HG03558 (cell line): ENCODE results near the gene TEX38.
"Not testable (repeated sequence)": the region's sequence is repeated elsewhere in the genome, so short reads cannot be mapped to it uniquely, and the experiment has no call there.

ENCODE experiments used
- ATAC-seq: cut with Tn5 transposase; IDR thresholded peaks from one replicate; pipeline ENCODE4 v1.9.1; 2021; ENCODE audit warnings: moderate number of reproducible peaks; ENCODE audit not compliant: unreplicated experiment; ENCODE audit errors: extremely low read depth

The TEX38 gene

GRCh38 chr1:46654012-46654411 lies 17.6 kb upstream of the TEX38 start:
- ATAC-seq, result no peak

GRCh38 chr1:46654698-46655097 lies 17.0 kb upstream of the TEX38 start:
- ATAC-seq, result not testable (repeated sequence)

GRCh38 chr1:46655848-46656247 lies 15.8 kb upstream of the TEX38 start:
- no peak for ATAC-seq

GRCh38 chr1:46656643-46657042 lies 15.0 kb upstream of the TEX38 start:
- ATAC-seq, result no peak

- no peak for ATAC-seq
Measured at GRCh38 chr1:46657775-46658174, 13.9 kb upstream of the TEX38 start.

- no peak for ATAC-seq
Measured at GRCh38 chr1:46659307-46659870, 12.3 kb upstream of the TEX38 start.

- peak; percentile 73 for ATAC-seq
Measured at GRCh38 chr1:46660116-46660515, 11.5 kb upstream of the TEX38 start.

- not testable (repeated sequence) for ATAC-seq
Measured at GRCh38 chr1:46662919-46663318, 8.7 kb upstream of the TEX38 start.

GRCh38 chr1:46665983-46666382 lies 5.7 kb upstream of the TEX38 start:
- no peak for ATAC-seq

GRCh38 chr1:46667782-46668760 lies 3.6 kb upstream of the TEX38 start, which contains the start of gene ATPAF1:
Gene ATPAF1, minus strand, starts transcription at chr1:46668364. Its CDS starts 42 bp downstream, at chr1:46668322.
- ATAC-seq, result peak; percentile 53

GRCh38 chr1:46670134-46670533 lies 1.5 kb upstream of the TEX38 start:
- ATAC-seq, result no peak

- ATAC-seq, result no peak
Measured at GRCh38 chr1:46672696-46673095, 1.0 kb downstream of the TEX38 start.

GRCh38 chr1:46673749-46674182 lies 2.1 kb downstream of the TEX38 start:
- ATAC-seq, result no peak

GRCh38 chr1:46675549-46676314 lies 4.1 kb downstream of the TEX38 start:
- ATAC-seq, result no peak

- no peak for ATAC-seq
Measured at GRCh38 chr1:46676531-46676930, 4.9 kb downstream of the TEX38 start.

GRCh38 chr1:46677339-46677738 lies 5.7 kb downstream of the TEX38 start:
- ATAC-seq, result no peak

- ATAC-seq, result no peak
Measured at GRCh38 chr1:46679789-46680573, 8.3 kb downstream of the TEX38 start.

- no peak for ATAC-seq
Measured at GRCh38 chr1:46681333-46682034, 9.8 kb downstream of the TEX38 start.

GRCh38 chr1:46682064-46682463 lies 10.4 kb downstream of the TEX38 start:
- no peak for ATAC-seq
